Keratinocyte (primary cell): ENCODE measurements around the gene ANO3. TPM values are rescaled to one million over a fixed set of nuclear protein-coding genes. Genes with fewer than 3 reads are reported as not detected.

Source experiments
- DNase-seq: peaks from one replicate; pipeline ENCODE4 v3.0.0-alpha.2; 2011; ENCODE audit warnings: low read depth, missing footprints, low spot score
- FAIRE-seq: peaks from 2 replicates; lab custom pipeline; 2011; peaks lifted over from hg19 to GRCh38; lab: Jason Lieb, UNC
- H2AFZ ChIP-seq: 2 replicates; pipeline ENCODE4 v1.6.0; 2012; ENCODE audit warnings: low read length, control low read depth, inconsistent platforms; ENCODE audit not compliant: control insufficient read depth
- H3K27ac ChIP-seq: 2 replicates; pipeline ENCODE4 v1.5.1; 2011; ENCODE audit warnings: low read length; ENCODE audit not compliant: control insufficient read depth, insufficient read depth
- H3K27me3 ChIP-seq: 3 replicates; pipeline ENCODE4 v1.6.0; 2011; ENCODE audit warnings: low read length; ENCODE audit not compliant: control insufficient read depth, insufficient read depth; ENCODE audit errors: extremely low read depth
- H3K36me3 ChIP-seq, 2 experiments: 2 replicates in 1 of 2; 3 replicates in 1 of 2; pipeline ENCODE4 v1.5.1; 2011; ENCODE audit warnings: low read length in 2 of 2, mild to moderate bottlenecking in 1 of 2; ENCODE audit not compliant: control insufficient read depth in 2 of 2, insufficient read depth in 2 of 2; ENCODE audit errors: extremely low read depth in 1 of 2
- H3K4me1 ChIP-seq: 3 replicates; pipeline ENCODE4 v1.5.1; 2011; ENCODE audit warnings: low read length; ENCODE audit not compliant: control insufficient read depth, insufficient read depth; ENCODE audit errors: extremely low read depth
- H3K4me2 ChIP-seq: 3 replicates; pipeline ENCODE4 v1.6.0; 2011; ENCODE audit warnings: low read depth, low read length; ENCODE audit not compliant: control insufficient read depth, insufficient read depth; ENCODE audit errors: extremely low read depth
- H3K4me3 ChIP-seq, 3 experiments: fragments of 200-600 bp in 1 of 3; sonication (generic) in 1 of 3; 2 replicates in 2 of 3; 3 replicates in 1 of 3; pipeline ENCODE4 v1.5.1; 2011 to 2016; ENCODE audit warnings: low read length in 3 of 3, mild to moderate bottlenecking in 3 of 3, control low read depth in 2 of 3, inconsistent platforms in 1 of 3, low read depth in 1 of 3, mixed read lengths in 1 of 3, mixed run types in 1 of 3, moderate library complexity in 1 of 3; ENCODE audit not compliant: control insufficient read depth in 2 of 3, insufficient read depth in 2 of 3; ENCODE audit errors: extremely low read depth in 1 of 3
- H3K79me2 ChIP-seq: 2 replicates; pipeline ENCODE4 v1.6.0; 2012; ENCODE audit warnings: low read length; ENCODE audit not compliant: control insufficient read depth, insufficient read depth
- H3K9ac ChIP-seq: 3 replicates; pipeline ENCODE4 v1.6.0; 2011; ENCODE audit warnings: low read length; ENCODE audit not compliant: control insufficient read depth, insufficient read depth; ENCODE audit errors: extremely low read depth
- H3K9me1 ChIP-seq: 3 replicates; pipeline ENCODE4 v1.6.0; 2011; ENCODE audit warnings: low read length; ENCODE audit not compliant: control insufficient read depth, insufficient read depth; ENCODE audit errors: extremely low read depth
- H3K9me3 ChIP-seq: 2 replicates; pipeline ENCODE4 v1.5.1; 2012; ENCODE audit warnings: low read depth, low read length; ENCODE audit not compliant: control insufficient read depth
- H4K20me1 ChIP-seq: 3 replicates; pipeline ENCODE4 v1.6.0; 2011; ENCODE audit warnings: low read length; ENCODE audit not compliant: control insufficient read depth, insufficient read depth; ENCODE audit errors: extremely low read depth
- CTCF ChIP-seq, 3 experiments: IDR thresholded peaks in 1 of 3; conservative IDR thresholded peaks in 1 of 3; optimal IDR thresholded peaks in 1 of 3; 2 replicates in 2 of 3; 3 replicates in 1 of 3; pipeline versions ENCODE3 to v1.5.1; 2011; ENCODE audit warnings: low read length in 3 of 3, mild to moderate bottlenecking in 3 of 3, moderate library complexity in 2 of 3, control low read depth in 1 of 3, inconsistent platforms in 1 of 3; ENCODE audit not compliant: insufficient read depth in 2 of 3; ENCODE audit errors: extremely low read depth in 1 of 3
- EZH2 ChIP-seq: IDR thresholded peaks from one replicate; pipeline ENCODE4 v1.6.1; 2012; ENCODE audit warnings: inconsistent platforms, mild to moderate bottlenecking, low read length, moderate library complexity
- dilution Hi-C: fragments of 300-500 bp; cut with MboI; formaldehyde crosslinking; loops from one replicate; pipeline ENCODE4 v1.7.0; 2020; ENCODE audit warnings: low sequenced_read_pairs; ENCODE audit not compliant: extremely low pct_ligation_motif_present
- polyA plus RNA-seq, 5 experiments: library from polyadenylated mRNA; depleted of rRNA in 3 of 5; stranded (reverse) in 3 of 5; stranded (forward) in 1 of 5; unstranded in 1 of 5; fragments of >200 nt; gene quantifications; 1 replicate in 1 of 5; 2 replicates in 3 of 5; 3 replicates in 1 of 5; pipeline versions ENCODE4 v1.2.1 to v1.2.3, GENCODE V29; 2011 to 2012; ENCODE audit warnings: missing spikeins in 2 of 5, low read depth in 1 of 5, low replicate concordance in 1 of 5

ANO3 gene
- polyA plus RNA-seq, 1 donor (not counting 4 experiments of a cell fraction or from before 2014, with no cell fraction given) = 0.01 TPM

- Histone ChIP-seq H3K36me3 (no peaks in the 10 kb centered on the region), H3K27me3 (no peaks in the 10 kb centered on the region), H3K9me1 (no peaks in the 10 kb centered on the region), H3K9me3 (no peaks in the 10 kb centered on the region), H3K4me1 (no peaks in the 10 kb centered on the region), H3K4me2 (no peak overlapping the region), H3K4me3 (no peak overlapping the region), H3K79me2 (no peaks in the 10 kb centered on the region), H2AFZ (no peak overlapping the region), H3K27ac (no peak overlapping the region), H3K9ac (no peak overlapping the region), H4K20me1 (no peaks in the 10 kb centered on the region)
- dilution Hi-C loops = no loop called here
- TF ChIP-seq CTCF (optimal IDR thresholded peaks at IDR 0.05 in 1 of 3, IDR thresholded peaks at IDR 0.05 in 1 of 3, conservative IDR thresholded peaks at IDR 0.05 in 1 of 3; ENCODE audit: extremely low read depth in 1 of 3, insufficient read depth in 2 of 3, low read length in 3 of 3) (no peak), EZH2 (no peak)
- FAIRE-seq (no peak), DNase-seq (no peak)
These were observed 368.8 kb downstream of the ANO3 start for GRCh38 chr11:26700574-26701235.

- H3K27me3 ChIP-seq = no peaks in the 10 kb centered on the region
- no peaks in the 10 kb centered on the region for H3K79me2 ChIP-seq
- no peak for FAIRE-seq
- H3K27ac ChIP-seq = no peak overlapping the region
- no peaks in the 10 kb centered on the region for H3K36me3 ChIP-seq
- no peak for DNase-seq
- dilution Hi-C loops = no loop called here
- TF ChIP-seq CTCF (optimal IDR thresholded peaks at IDR 0.05 in 1 of 3, IDR thresholded peaks at IDR 0.05 in 1 of 3, conservative IDR thresholded peaks at IDR 0.05 in 1 of 3; ENCODE audit: extremely low read depth in 1 of 3, insufficient read depth in 2 of 3, low read length in 3 of 3) (no peak), EZH2 (no peak)
- no peak overlapping the region for H3K4me2 ChIP-seq
- H3K9me1 ChIP-seq = no peaks in the 10 kb centered on the region
- no peaks in the 10 kb centered on the region for H3K9me3 ChIP-seq
- no peak overlapping the region for H2AFZ ChIP-seq
- H3K4me1 ChIP-seq = no peaks in the 10 kb centered on the region
- no peaks in the 10 kb centered on the region for H4K20me1 ChIP-seq
- no peak overlapping the region for H3K4me3 ChIP-seq
- H3K9ac ChIP-seq = no peak overlapping the region
These were observed 370.5 kb downstream of the ANO3 start for GRCh38 chr11:26702406-26702805.
